GM18507 (cell line): Measurements from ENCODE around the gene SH2D3C.
A peak's percentile ranks its signal among the peaks of the same experiment; 100 is the strongest.

ENCODE experiments used
- DNase-seq: peaks from one replicate; pipeline ENCODE4 v3.0.0; 2011; ENCODE audit warnings: low read depth; ENCODE audit not compliant: insufficient read length; ENCODE audit errors: extremely low spot score
- FAIRE-seq: peaks from 2 replicates; lab custom pipeline; 2011; peaks lifted over from hg19 to GRCh38; lab: Jason Lieb, UNC

Gene SH2D3C

GRCh38 chr9:127778280-127779135 lies at the start of gene SH2D3C:
TSS of gene SH2D3C (minus strand) at chr9:127778666. CDS start at chr9:127778627, 39 bp downstream.
- FAIRE-seq = peak; percentile 62
- DNase-seq = no peak

GRCh38 chr9:127826253-127826913 lies 47.9 kb upstream of the SH2D3C start:
- FAIRE-seq = no peak
- DNase-seq = no peak

GRCh38 chr9:127825319-127826051 lies 47.0 kb upstream of the SH2D3C start:
- DNase-seq (no peak), FAIRE-seq (no peak)

GRCh38 chr9:127822108-127822507 lies 43.6 kb upstream of the SH2D3C start:
- no peak for FAIRE-seq

GRCh38 chr9:127818574-127818973 lies 40.1 kb upstream of the SH2D3C start:
- DNase-seq = no peak
- no peak for FAIRE-seq

More at GRCh38 chr9:127822108-127822507, 43.6 kb upstream of the SH2D3C start:
- DNase-seq = no peak

- DNase-seq = no peak
- FAIRE-seq = no peak
Measured at GRCh38 chr9:127817881-127818434, 39.5 kb upstream of the SH2D3C start.

GRCh38 chr9:127816728-127817127 lies 38.3 kb upstream of the SH2D3C start:
- DNase-seq (no peak), FAIRE-seq (no peak)

GRCh38 chr9:127816362-127816725 lies 37.9 kb upstream of the SH2D3C start:
- DNase-seq (no peak), FAIRE-seq (no peak)

GRCh38 chr9:127815512-127816361 lies 37.3 kb upstream of the SH2D3C start:
- DNase-seq = no peak
- no peak for FAIRE-seq

GRCh38 chr9:127814619-127815511 lies 36.4 kb upstream of the SH2D3C start:
- no peak for DNase-seq
- FAIRE-seq = no peak

- no peak for DNase-seq
Measured at GRCh38 chr9:127813686-127814226, 35.3 kb upstream of the SH2D3C start.

GRCh38 chr9:127812936-127813675 lies 34.6 kb upstream of the SH2D3C start:
- DNase-seq = no peak
- FAIRE-seq = no peak

More at GRCh38 chr9:127813686-127814226, 35.3 kb upstream of the SH2D3C start:
- FAIRE-seq = no peak

- DNase-seq = no peak
- FAIRE-seq = no peak
Measured at GRCh38 chr9:127812011-127812410, 33.5 kb upstream of the SH2D3C start.

- FAIRE-seq (no peak), DNase-seq (no peak)
Measured at GRCh38 chr9:127810378-127811187, 32.1 kb upstream of the SH2D3C start.

GRCh38 chr9:127809540-127810377 lies 31.3 kb upstream of the SH2D3C start:
- FAIRE-seq (no peak), DNase-seq (no peak)
